Nephron (organoid): Measurements from ENCODE around the gene GPR65.

Experiments
- H3K27ac Mint-ChIP-seq, 3 experiments: 2 replicates each; pipeline ENCODE4 v1.8.0; 2020; ENCODE audit warnings: mixed read lengths in 3 of 3, mild to moderate bottlenecking in 2 of 3, moderate library complexity in 1 of 3
- H3K27me3 Mint-ChIP-seq: 2 replicates; pipeline ENCODE4 v1.8.0; 2021; ENCODE audit warnings: low read depth, mild to moderate bottlenecking, moderate library complexity, mixed read lengths
- H3K36me3 Mint-ChIP-seq: 2 replicates; pipeline ENCODE4 v1.8.0; 2020; ENCODE audit warnings: low read depth, mixed read lengths
- H3K4me1 Mint-ChIP-seq: 2 replicates; pipeline ENCODE4 v1.8.0; 2020; ENCODE audit warnings: mixed read lengths
- H3K4me3 Mint-ChIP-seq, 3 experiments: 2 replicates each; pipeline ENCODE4 v1.8.0; 2020; ENCODE audit warnings: mild to moderate bottlenecking in 3 of 3, mixed read lengths in 3 of 3, moderate library complexity in 2 of 3
- H3K9me3 Mint-ChIP-seq: 2 replicates; pipeline ENCODE4 v1.8.0; 2020; ENCODE audit warnings: mixed read lengths
- CTCF ChIP-seq, 3 experiments: fragments of 200-600 bp; sonication (generic); IDR thresholded peaks; one replicate each; pipeline ENCODE4 v1.5.0; 2021; ENCODE audit warnings: antibody characterized with exemption in 3 of 3; ENCODE audit not compliant: unreplicated experiment in 3 of 3

The GPR65 gene

GRCh38 chr14:88005050-88005481, at the start of gene GPR65:
TSS of gene GPR65 (plus strand) at chr14:88005135. CDS start at chr14:88010848, 5,713 bp downstream.
- H3K9me3 Mint-ChIP-seq, result no peaks in the 10 kb centered on the region
- H3K36me3 Mint-ChIP-seq, result no peaks in the 10 kb centered on the region
- H3K4me1 Mint-ChIP-seq, result no peaks in the 10 kb centered on the region
- H3K4me3 Mint-ChIP-seq, result no peak within 1 kb of the TSS
- H3K27me3 Mint-ChIP-seq, result no peaks in the 10 kb centered on the region
- no peak for TF ChIP-seq CTCF (IDR thresholded peaks at IDR 0.05; ENCODE audit: unreplicated experiment in 3 of 3)
- H3K27ac Mint-ChIP-seq, result no peak within 1 kb of the TSS

DNA sequence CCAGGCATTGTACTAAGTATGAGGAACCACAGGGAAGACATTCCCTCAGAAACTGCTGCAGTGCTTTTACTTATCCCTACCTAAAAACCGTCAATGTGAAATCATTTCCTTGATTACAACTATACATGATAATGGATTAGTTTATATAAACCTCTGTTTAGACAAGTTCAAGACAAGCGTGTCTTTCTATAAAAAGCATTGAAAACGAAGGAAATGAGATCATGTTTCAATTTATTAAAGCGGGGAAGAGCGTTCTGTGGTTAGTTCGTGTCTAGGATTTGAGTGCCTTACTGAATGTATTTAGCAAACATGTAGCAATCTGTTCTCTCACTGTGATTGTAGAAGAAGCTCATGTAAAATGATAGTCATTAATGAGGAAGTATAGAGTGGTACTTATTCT, 49.4 kb upstream of the GPR65 start:
- Mint-ChIP-seq H3K36me3 (peaks cover 36% of the 10 kb centered on the region), H3K9me3 (peaks cover 13% of the 10 kb centered on the region), H3K4me1 (no peaks in the 10 kb centered on the region), H3K27me3 (peaks cover 3% of the 10 kb centered on the region), H3K4me3 (no peak overlapping the region), H3K27ac (no peak overlapping the region)
- TF ChIP-seq CTCF (IDR thresholded peaks at IDR 0.05; ENCODE audit: unreplicated experiment in 3 of 3), result no peak

DNA sequence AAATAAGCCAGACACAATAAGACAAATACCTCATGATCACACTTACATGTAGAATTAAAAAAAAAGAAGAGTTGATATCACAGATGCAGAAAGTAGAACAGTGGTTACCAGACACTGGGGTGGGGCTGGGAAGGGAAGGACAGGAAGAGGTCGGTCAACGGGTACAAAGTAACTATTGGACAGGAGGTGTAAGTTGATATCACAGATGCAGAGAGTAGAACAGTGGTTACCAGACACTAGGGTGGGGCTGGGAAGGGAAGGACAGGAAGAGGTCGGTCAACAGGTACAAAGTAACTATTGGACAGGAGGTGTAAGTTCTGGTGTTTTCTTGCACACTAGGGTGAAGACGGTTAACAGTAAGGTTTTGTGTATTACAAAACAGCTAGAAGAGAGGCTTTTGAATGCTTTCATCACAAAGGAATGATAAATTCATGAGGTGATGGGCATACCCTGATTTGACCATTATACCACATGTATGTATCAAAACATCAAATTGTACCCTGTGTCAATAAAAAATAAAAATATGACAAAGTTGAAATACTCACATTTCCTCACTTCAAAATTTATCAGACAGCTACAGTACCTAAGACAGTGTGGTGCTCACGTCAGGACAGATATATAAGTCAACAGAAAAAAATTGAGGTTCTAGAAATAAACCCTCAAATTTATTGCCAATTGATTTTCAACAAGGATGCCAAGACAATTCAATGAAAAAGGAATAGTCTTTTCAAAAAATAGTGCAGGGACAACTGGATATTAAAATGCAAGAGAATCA, 44.7 kb upstream of the GPR65 start:
- Mint-ChIP-seq H3K4me1 (no peaks in the 10 kb centered on the region), H3K36me3 (peaks cover 66% of the 10 kb centered on the region), H3K4me3 (no peak overlapping the region), H3K9me3 (peaks cover 16% of the 10 kb centered on the region), H3K27ac (no peak overlapping the region), H3K27me3 (peaks cover 3% of the 10 kb centered on the region)
- TF ChIP-seq CTCF (IDR thresholded peaks at IDR 0.05; ENCODE audit: unreplicated experiment in 3 of 3), result no peak

- H3K27ac Mint-ChIP-seq, result no peak overlapping the region
- H3K36me3 Mint-ChIP-seq, result peaks cover 65% of the 10 kb centered on the region
- peaks cover 16% of the 10 kb centered on the region for H3K9me3 Mint-ChIP-seq
- no peak overlapping the region for H3K4me3 Mint-ChIP-seq
- no peak for TF ChIP-seq CTCF (IDR thresholded peaks at IDR 0.05; ENCODE audit: unreplicated experiment in 3 of 3)
- H3K4me1 Mint-ChIP-seq, result no peaks in the 10 kb centered on the region
- H3K27me3 Mint-ChIP-seq, result peaks cover 3% of the 10 kb centered on the region
These were observed 43.7 kb upstream of the GPR65 start for GRCh38 chr14:87961246-87961645.

DNA sequence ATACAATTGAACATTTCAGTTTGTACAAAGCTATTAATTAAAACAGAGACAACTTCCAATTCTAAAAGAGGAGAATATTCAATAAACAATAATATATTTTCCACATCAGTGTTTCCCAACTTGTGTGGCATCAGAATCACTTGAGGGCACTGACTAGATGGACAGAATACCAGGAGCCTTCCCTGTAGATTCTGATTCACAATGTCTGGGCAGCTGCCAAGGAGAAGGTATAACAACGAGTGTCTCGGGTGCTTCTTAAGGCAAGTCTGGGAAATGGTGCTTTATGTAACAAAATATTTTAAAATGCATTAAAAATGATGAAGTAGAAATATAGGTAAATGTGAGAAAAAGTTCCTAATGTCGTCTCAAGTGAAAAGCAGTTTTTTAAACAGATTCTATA, 38.1 kb upstream of the GPR65 start:
- Mint-ChIP-seq H3K36me3 (peaks cover 24% of the 10 kb centered on the region), H3K27ac (no peak overlapping the region), H3K4me3 (no peak overlapping the region), H3K4me1 (no peaks in the 10 kb centered on the region), H3K27me3 (no peaks in the 10 kb centered on the region), H3K9me3 (peaks cover under 1% of the 10 kb centered on the region)
- no peak for TF ChIP-seq CTCF (IDR thresholded peaks at IDR 0.05; ENCODE audit: unreplicated experiment in 3 of 3)

DNA sequence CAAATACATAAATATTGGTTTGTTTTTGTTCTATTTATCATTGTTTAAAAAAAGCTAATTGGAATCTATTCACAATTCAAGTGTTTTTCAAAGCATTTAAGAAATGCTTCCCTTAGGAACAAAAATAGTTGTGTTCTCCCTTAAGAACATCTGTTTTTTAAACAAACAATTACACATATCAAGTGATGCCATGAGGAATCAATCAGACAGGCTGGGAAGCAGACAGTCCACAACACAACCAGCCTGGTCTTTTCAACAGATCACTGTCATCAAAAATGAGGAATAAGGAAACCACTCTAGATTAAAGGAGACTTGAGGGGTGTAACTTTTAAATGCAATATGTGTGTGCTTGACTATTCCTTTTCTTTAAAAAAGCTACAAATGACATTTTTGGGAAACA, 37.4 kb upstream of the GPR65 start:
- TF ChIP-seq CTCF (IDR thresholded peaks at IDR 0.05; ENCODE audit: unreplicated experiment in 3 of 3), result no peak
- no peak overlapping the region for H3K4me3 Mint-ChIP-seq
- H3K4me1 Mint-ChIP-seq, result no peaks in the 10 kb centered on the region
- H3K36me3 Mint-ChIP-seq, result peaks cover 19% of the 10 kb centered on the region
- H3K27ac Mint-ChIP-seq, result no peak overlapping the region
- H3K27me3 Mint-ChIP-seq, result no peaks in the 10 kb centered on the region
- H3K9me3 Mint-ChIP-seq, result no peaks in the 10 kb centered on the region
